Germinal center (tissue), 1 donor: Measurements from ENCODE around the gene PKD2L2.
"Not testable (repeated sequence)": the region's sequence is repeated elsewhere in the genome, so short reads cannot be mapped to it uniquely, and the experiment has no call there.

Experiments used
- DNase-seq: peaks from one replicate; pipeline ENCODE4 v3.0.0; 2012; ENCODE audit warnings: mixed read lengths, low spot score

The PKD2L2 gene

DNA sequence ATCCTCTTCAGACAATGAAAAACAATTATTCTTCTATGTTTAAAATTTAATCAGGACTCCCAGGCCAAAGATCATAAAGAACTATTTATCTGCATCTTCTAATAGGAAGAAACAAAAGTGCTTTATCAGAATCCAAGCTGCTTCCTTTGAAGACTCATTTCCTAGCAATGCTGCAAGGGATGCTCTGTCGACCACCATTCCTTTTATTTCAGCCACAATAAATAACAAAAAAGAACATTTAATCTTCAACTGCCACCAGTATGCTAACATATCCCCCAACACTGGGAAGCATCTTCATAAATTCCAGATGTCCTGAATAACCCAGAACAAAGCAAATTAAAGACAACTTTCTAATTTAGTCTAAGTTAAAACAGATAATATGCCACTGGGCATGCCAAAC, 68.7 kb downstream of the PKD2L2 start:
- DNase-seq: no peak

DNA sequence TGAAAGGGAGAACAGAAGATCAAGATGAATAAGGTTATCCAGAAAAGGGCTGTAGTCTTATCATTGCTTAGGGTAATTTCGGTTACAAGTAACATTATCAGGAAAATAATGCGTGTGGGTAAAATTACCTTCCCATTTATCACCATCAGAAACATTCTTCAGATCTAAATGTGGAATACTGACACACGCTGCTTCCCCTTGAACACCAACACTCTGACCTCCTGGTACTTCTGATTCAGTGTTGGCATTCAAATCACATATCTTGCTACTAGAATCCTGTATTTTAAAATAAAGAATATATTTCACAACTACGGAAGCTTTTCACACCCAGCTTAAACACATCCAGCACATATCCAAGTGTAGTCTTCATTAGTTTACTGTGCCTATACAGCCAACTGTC, 70.2 kb downstream of the PKD2L2 start:
- no peak for DNase-seq

DNA sequence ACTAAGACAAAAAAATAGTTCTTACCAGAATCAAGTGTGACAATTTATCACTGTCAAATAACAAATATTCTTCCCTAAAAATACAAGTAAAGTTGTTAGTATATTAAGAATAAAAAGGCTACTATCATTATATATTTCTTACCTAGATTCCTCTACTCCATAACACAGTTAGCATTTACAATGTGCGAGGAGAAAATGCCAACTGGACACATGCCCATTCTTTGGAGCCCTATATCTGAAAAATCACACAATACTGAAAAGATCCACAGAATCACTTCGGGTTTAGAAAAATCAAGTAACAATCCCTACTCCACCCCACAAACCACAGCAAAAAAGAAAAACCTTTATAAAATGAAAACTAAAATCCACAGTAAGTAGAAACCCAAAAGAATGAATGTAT, 70.9 kb downstream of the PKD2L2 start:
- DNase-seq: no peak

DNA sequence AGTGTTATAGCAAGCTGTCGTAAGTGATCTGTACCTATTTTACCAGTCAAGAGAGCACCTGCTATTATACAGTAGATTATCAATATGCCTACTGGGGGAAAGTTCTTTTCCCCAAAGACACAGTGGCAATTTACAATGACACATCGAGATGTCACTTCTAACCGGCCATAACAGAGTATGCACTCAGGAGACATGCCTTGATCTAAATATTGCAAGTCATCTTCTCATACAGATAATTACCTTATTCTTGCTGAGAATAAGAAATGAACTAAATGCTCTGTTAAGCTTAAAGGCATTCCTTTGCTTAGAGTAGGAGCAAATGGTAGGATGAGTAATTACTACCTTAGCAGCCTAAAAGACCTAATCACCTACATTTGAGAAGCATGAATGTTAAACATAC, 71.6 kb downstream of the PKD2L2 start:
- no peak for DNase-seq

DNA sequence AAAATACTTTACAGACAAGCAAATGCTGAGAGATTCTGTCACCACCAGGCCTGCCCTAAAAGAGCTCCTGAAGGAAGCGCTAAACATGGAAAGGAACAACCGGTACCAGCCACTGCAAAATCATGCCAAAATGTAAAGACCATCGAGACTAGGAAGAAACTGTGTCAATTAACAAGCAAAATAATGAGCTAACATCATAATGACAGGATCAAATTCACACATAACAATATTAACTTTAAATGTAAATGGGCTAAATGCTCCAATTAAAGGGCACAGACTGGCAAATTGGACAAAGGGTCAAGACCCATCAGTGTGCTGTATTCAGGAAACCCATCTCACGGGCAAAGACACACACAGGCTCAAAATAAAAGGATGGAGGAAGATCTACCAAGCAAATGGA, 81.1 kb downstream of the PKD2L2 start:
- DNase-seq: not testable (repeated sequence)

DNA sequence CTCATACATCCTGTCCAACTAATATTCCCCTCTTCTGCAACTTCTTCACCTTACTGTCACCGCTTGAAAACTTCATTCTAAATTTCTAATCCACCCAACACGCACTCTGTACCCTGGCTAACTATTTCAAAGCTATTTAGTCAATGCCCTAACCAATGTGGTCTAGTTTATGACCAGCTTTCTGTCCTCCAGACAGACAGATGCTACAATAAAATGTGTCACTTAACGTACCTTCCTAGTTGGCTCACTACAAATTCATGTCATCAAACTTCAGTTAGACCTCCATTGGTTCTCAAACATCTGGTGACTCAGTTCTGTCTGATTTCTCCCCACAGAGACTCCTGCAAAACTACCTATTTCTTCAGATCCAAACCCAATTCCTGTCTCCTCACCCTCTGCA, 86.0 kb downstream of the PKD2L2 start:
- DNase-seq: no peak

DNA sequence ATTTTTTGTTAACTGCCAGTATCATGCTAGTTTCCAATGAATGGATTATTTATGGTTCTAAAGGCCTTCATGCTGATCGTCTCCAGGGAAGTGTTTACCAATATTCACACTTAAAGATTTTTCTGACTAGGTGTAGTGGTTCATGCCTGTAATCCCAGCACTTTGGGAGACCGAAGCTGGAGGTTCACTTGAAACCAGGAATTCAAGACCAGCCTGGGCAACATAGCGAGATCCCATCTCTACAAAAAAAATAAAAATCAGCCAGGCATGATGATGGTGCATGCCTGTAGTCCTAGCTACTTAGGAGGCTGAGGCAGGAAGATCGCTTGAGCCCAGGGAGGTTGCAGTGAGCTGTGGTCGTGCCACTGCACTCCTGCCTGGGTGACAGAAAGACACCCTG, 100.2 kb downstream of the PKD2L2 start:
- DNase-seq: no peak
